ENCODE data around the gene ITGA11.

The ITGA11 gene

GRCh38 chr15:68300115-68300940 is 131.6 kb downstream of the ITGA11 start:
- Mint-ChIP-seq H3K27ac (no peak overlapping the region), H3K9me3 (no peaks in the 10 kb centered on the region), H3K4me1 (peaks cover 20% of the 10 kb centered on the region), H3K27me3 (ENCODE audit: low read depth, poor library complexity) (peaks cover 2% of the 10 kb centered on the region), H3K36me3 (ENCODE audit: low read depth) (peaks cover 11% of the 10 kb centered on the region), H3K4me3 (no peak overlapping the region)
- DNase-seq, result no peak
- TF ChIP-seq CTCF (IDR thresholded peaks at IDR 0.05), result no peak

GRCh38 chr15:68299436-68299835 is 132.5 kb downstream of the ITGA11 start:
- Mint-ChIP-seq H3K4me1 (peaks cover 17% of the 10 kb centered on the region), H3K27ac (no peak overlapping the region), H3K9me3 (no peaks in the 10 kb centered on the region), H3K36me3 (ENCODE audit: low read depth) (peaks cover 11% of the 10 kb centered on the region), H3K27me3 (ENCODE audit: low read depth, poor library complexity) (peaks cover 2% of the 10 kb centered on the region), H3K4me3 (no peak overlapping the region)
- TF ChIP-seq CTCF (IDR thresholded peaks at IDR 0.05), result no peak
- DNase-seq, result no peak

DNA sequence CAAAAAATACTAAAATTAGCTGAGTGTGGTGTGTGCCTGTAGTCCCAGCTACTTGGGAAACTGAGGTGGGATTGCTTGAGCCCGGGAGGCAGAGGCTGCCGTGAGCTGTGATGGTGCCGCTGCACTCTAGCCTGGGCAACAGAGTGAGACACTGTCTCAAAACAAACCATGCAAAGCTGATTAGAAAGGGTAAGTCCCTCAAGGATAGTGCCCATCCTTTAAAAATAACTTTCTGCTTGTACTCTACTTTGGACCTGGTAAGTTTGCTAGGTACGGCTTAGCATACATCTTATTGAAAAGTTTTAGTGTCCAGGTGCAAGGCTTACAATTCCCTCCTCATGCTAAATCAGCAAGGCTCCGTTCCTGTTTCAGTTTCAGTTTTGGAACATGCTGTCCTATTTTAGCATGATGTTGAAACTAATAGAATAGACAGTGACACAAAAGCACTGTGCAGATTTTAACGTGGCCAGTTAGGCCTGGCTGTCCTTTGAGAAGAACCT is 133.0 kb downstream of the ITGA11 start:
- no peak overlapping the region for H3K27ac Mint-ChIP-seq
- peaks cover 12% of the 10 kb centered on the region for H3K4me1 Mint-ChIP-seq
- no peak overlapping the region for H3K4me3 Mint-ChIP-seq
- peaks cover 1% of the 10 kb centered on the region for H3K27me3 Mint-ChIP-seq (ENCODE audit: low read depth, poor library complexity)
- TF ChIP-seq CTCF (IDR thresholded peaks at IDR 0.05), result no peak
- DNase-seq, result no peak
- peaks cover 11% of the 10 kb centered on the region for H3K36me3 Mint-ChIP-seq (ENCODE audit: low read depth)
- no peaks in the 10 kb centered on the region for H3K9me3 Mint-ChIP-seq

DNA sequence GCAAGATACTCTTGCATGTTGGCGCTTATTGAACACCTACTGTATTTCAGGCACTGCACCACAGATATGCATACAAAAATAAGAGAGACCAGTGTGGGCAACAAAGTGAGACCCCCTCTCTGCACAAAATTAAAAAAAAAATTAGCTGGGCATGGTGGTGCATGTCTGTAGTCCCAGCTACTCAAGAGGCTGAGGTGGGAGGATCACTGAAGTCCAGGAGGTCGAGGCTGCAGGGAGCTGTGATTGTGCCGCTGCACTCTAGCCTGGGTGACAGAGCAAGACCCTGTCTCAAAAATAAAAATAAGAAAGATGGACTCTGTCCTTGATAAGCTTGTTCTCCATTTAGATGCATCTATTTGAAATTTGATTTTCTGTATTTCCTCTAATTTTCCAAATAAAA is 133.6 kb downstream of the ITGA11 start:
- H3K9me3 Mint-ChIP-seq, result no peaks in the 10 kb centered on the region
- H3K27ac Mint-ChIP-seq, result no peak overlapping the region
- peaks cover 16% of the 10 kb centered on the region for H3K36me3 Mint-ChIP-seq (ENCODE audit: low read depth)
- H3K4me3 Mint-ChIP-seq, result no peak overlapping the region
- TF ChIP-seq CTCF (IDR thresholded peaks at IDR 0.05), result no peak
- no peaks in the 10 kb centered on the region for H3K27me3 Mint-ChIP-seq (ENCODE audit: low read depth, poor library complexity)
- DNase-seq, result no peak
- peaks cover 10% of the 10 kb centered on the region for H3K4me1 Mint-ChIP-seq

- Mint-ChIP-seq H3K4me1 (peaks cover 5% of the 10 kb centered on the region), H3K27ac (no peak overlapping the region), H3K27me3 (ENCODE audit: low read depth, poor library complexity) (no peaks in the 10 kb centered on the region), H3K4me3 (no peak overlapping the region), H3K36me3 (ENCODE audit: low read depth) (peaks cover 27% of the 10 kb centered on the region), H3K9me3 (no peaks in the 10 kb centered on the region)
- TF ChIP-seq CTCF (IDR thresholded peaks at IDR 0.05), result no peak
- no peak for DNase-seq
Observed at GRCh38 chr15:68295014-68295805, 136.8 kb downstream of the ITGA11 start.

Measured in nephron progenitor cell (in vitro differentiated cells).